Measurements from ENCODE around the gene PTPRD.

PTPRD gene

GRCh38 chr9:10260501-10260900, 352.3 kb downstream of the PTPRD start:
- no peak for DNase-seq

GRCh38 chr9:10259668-10260067, 353.1 kb downstream of the PTPRD start:
- no peak for DNase-seq

- no peak for DNase-seq
Measured at GRCh38 chr9:10255758-10256157, 357.0 kb downstream of the PTPRD start.

GRCh38 chr9:10254338-10254737, 358.5 kb downstream of the PTPRD start:
- no peak for DNase-seq

- DNase-seq: no peak
Measured at GRCh38 chr9:10253341-10253740, 359.5 kb downstream of the PTPRD start.

- no peak for DNase-seq
Measured at GRCh38 chr9:10252174-10252573, 360.6 kb downstream of the PTPRD start.

GRCh38 chr9:10251490-10251889, 361.3 kb downstream of the PTPRD start:
- DNase-seq: no peak

GRCh38 chr9:10250219-10250618, 362.6 kb downstream of the PTPRD start:
- no peak for DNase-seq

GRCh38 chr9:10248890-10249289, 363.9 kb downstream of the PTPRD start:
- no peak for DNase-seq

- DNase-seq: no peak
Measured at GRCh38 chr9:10242255-10242654, 370.5 kb downstream of the PTPRD start.

- DNase-seq: no peak
Measured at GRCh38 chr9:10238087-10238486, 374.7 kb downstream of the PTPRD start.

- DNase-seq: no peak
Measured at GRCh38 chr9:10237584-10237983, 375.2 kb downstream of the PTPRD start.

GRCh38 chr9:10236161-10236560, 376.6 kb downstream of the PTPRD start:
- no peak for DNase-seq

- no peak for DNase-seq
Measured at GRCh38 chr9:10235376-10235775, 377.4 kb downstream of the PTPRD start.

- no peak for DNase-seq
Measured at GRCh38 chr9:10232352-10232930, 380.4 kb downstream of the PTPRD start.

GRCh38 chr9:10230512-10230911, 382.3 kb downstream of the PTPRD start:
- DNase-seq: no peak

- no peak for DNase-seq
Measured at GRCh38 chr9:10228082-10228481, 384.7 kb downstream of the PTPRD start.

GRCh38 chr9:10226996-10227395, 385.8 kb downstream of the PTPRD start:
- DNase-seq: no peak

- DNase-seq: no peak
Measured at GRCh38 chr9:10212702-10213101, 400.1 kb downstream of the PTPRD start.

GRCh38 chr9:10208691-10209069, 404.1 kb downstream of the PTPRD start:
- no peak for DNase-seq

- DNase-seq: no peak
Measured at GRCh38 chr9:10204276-10204675, 408.5 kb downstream of the PTPRD start.

- no peak for DNase-seq
Measured at GRCh38 chr9:10173561-10173960, 439.2 kb downstream of the PTPRD start.

- no peak for DNase-seq
Measured at GRCh38 chr9:10172476-10172875, 440.3 kb downstream of the PTPRD start.

GRCh38 chr9:10168241-10168640, 444.6 kb downstream of the PTPRD start:
- no peak for DNase-seq

- DNase-seq: no peak
Measured at GRCh38 chr9:10148796-10149195, 464.0 kb downstream of the PTPRD start.

Data from EL (cell line).